Measurements from ENCODE around the gene IGLL5. TPM values are rescaled to one million over a fixed set of nuclear protein-coding genes. Genes with fewer than 3 reads are reported as not detected.
A peak's percentile ranks its signal among the peaks of the same experiment; 100 is the strongest.

IGLL5 gene
- total and polyA plus RNA-seq, 9 of the 15 experiments (the other 6 are each of a cell fraction or from before 2014, with no cell fraction given): not detected

DNA sequence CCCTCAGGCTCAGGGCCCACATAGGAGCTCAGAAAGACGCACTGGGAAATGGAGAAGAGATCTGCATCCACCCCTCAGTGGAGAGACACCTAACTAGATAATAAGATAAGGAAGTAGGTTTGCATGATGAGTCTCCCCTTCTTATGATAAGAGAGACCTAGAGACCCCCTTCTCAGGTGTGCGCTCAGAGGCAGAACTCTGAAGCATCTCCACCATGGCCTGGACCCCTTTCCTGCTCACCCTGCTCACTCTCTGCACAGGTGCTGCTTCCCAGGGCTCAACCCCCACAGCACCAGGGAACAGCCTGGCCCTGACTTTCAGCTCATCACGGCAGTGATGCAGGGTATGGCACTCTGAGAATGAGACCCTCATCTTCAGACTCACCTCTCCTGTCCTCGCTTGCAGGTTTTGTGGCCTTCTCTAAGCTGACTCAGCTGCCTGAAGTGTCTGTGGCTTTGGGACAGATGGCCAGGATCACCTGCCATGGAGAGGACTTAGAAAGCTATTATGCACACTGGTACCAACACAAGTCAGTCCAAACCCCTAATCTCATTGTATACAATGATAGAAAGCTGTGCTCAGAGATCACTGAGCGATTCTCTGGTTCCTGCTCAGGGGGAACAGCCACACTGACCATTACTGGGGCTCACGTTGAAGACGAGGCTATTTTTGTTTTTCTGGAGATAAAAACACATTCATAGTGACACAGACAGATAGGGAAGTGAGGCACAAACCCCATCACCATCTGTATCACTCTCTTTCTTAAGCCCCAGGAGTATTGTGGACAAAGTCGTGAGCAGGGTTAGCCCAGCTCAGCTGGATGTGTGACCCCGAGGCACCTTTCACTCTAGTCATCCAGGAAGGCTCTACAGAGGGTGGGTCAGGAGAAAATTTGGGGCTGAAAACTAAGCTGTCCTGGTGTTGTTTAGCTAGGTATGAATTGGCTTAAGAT, 29.7 kb upstream of the IGLL5 start:
- Histone ChIP-seq H3K79me2 (ENCODE audit: control insufficient read depth, insufficient read depth, low read length) (no peaks in the 10 kb centered on the region), H3K4me2 (ENCODE audit: insufficient read depth, low read length) (no peak overlapping the region), H3K9ac (ENCODE audit: insufficient read depth in 1 of 2, low read depth in 2 of 2, low read length in 2 of 2) (no peak overlapping the region), H4K20me1 (replicated peaks; ENCODE audit: control insufficient read depth, insufficient read depth, low read length) (peaks cover 21% of the 10 kb centered on the region), H3K4me1 (replicated peaks in 1 of 2; ENCODE audit: control insufficient read depth in 2 of 2, insufficient read depth in 2 of 2, low read length in 2 of 2) (no peaks in the 10 kb centered on the region), H3K27me3 (ENCODE audit: control insufficient read depth in 2 of 2, insufficient read depth in 2 of 2, low read length in 2 of 2) (peaks cover 22 to 30% of the 10 kb centered on the region in 2 experiments), H3K27ac (ENCODE audit: extremely low read depth, low read depth, low read length) (no peak overlapping the region), H2AFZ (ENCODE audit: low read depth, low read length) (no peak overlapping the region), H3K4me3 (no peak overlapping the region), H3K9me1 (ENCODE audit: control insufficient read depth, insufficient read depth, low read length) (peaks cover 3% of the 10 kb centered on the region), H3K36me3 (ENCODE audit: control insufficient read depth, insufficient read depth, low read length) (no peaks in the 10 kb centered on the region), H3K9me3 (replicated peaks; ENCODE audit: control insufficient read depth, insufficient read depth, low read depth, low read length) (no peaks in the 10 kb centered on the region)
- DNase-seq (ENCODE audit: extremely low read depth in 1 of 4, low spot score in 3 of 4) (peak in 1 of 4 experiments; percentile 38), FAIRE-seq (no peak), ATAC-seq (no peak)
- CTCF ChIA-PET (ENCODE audit: low intra/inter-chr PET ratio): interaction anchor here (0.6 to 3.3 kb wide), 3 partner anchors 10 to 98 kb away, joined by 3 to 24 read pairs (median 3); no protein-coding TSS in a partner anchor
- in situ Hi-C loops (cut with MboI): no loop called here
- 1% methylated on average over 9 of the region's 9 CpGs for WGBS (ENCODE audit: insufficient coverage, low coverage, missing lambda C conversion rate)
- no TSS peak for BruUV-seq (replicated peaks)
- intact Hi-C loops (cut with micrococcal nuclease): no loop called here
- POLR2A ChIA-PET: interaction anchor here (0.5 to 4.0 kb wide), 18 partner anchors 8 to 848 kb away, joined by 3 to 15 read pairs (median 4); no protein-coding TSS in a partner anchor
- TF ChIP-seq, protein P1, sequence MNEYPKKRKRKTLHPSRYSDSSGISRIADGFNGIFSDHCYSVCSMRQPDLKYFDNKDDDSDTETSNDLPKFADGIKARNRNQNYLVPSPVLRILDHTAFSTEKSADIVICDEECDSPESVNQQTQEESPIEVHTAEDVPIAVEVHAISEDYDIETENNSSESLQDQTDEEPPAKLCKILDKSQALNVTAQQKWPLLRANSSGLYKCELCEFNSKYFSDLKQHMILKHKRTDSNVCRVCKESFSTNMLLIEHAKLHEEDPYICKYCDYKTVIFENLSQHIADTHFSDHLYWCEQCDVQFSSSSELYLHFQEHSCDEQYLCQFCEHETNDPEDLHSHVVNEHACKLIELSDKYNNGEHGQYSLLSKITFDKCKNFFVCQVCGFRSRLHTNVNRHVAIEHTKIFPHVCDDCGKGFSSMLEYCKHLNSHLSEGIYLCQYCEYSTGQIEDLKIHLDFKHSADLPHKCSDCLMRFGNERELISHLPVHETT (CRISPR knock-in tag; conservative IDR thresholded peaks at IDR 0.05 in 1 of 2, IDR thresholded peaks at IDR 0.05 in 1 of 2): peak in 1 of 2 experiments; percentile 67; a peak in 2 of 4 replicates
- TF ChIP-seq, protein P2, sequence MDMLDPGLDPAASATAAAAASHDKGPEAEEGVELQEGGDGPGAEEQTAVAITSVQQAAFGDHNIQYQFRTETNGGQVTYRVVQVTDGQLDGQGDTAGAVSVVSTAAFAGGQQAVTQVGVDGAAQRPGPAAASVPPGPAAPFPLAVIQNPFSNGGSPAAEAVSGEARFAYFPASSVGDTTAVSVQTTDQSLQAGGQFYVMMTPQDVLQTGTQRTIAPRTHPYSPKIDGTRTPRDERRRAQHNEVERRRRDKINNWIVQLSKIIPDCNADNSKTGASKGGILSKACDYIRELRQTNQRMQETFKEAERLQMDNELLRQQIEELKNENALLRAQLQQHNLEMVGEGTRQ (CRISPR knock-in tag; IDR thresholded peaks at IDR 0.05): 0 out of 2 replicates have a peak, but pooled peaks have one; percentile 1
- TF ChIP-seq, protein P3, sequence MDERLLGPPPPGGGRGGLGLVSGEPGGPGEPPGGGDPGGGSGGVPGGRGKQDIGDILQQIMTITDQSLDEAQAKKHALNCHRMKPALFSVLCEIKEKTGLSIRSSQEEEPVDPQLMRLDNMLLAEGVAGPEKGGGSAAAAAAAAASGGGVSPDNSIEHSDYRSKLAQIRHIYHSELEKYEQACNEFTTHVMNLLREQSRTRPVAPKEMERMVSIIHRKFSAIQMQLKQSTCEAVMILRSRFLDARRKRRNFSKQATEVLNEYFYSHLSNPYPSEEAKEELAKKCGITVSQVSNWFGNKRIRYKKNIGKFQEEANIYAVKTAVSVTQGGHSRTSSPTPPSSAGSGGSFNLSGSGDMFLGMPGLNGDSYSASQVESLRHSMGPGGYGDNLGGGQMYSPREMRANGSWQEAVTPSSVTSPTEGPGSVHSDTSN (CRISPR knock-in tag; IDR thresholded peaks at IDR 0.05; ENCODE audit: low read depth): no peak
- TF ChIP-seq, protein P3 (tag; conservative IDR thresholded peaks at IDR 0.05; ENCODE audit: low read depth): no peak
- TF ChIP-seq NR4A1 (CRISPR knock-in tag; IDR thresholded peaks at IDR 0.05) (no peak), NR4A1 (tag; IDR thresholded peaks at IDR 0.05) (no peak)

Data from K562 (cell line).